GM23338 (cell line): ENCODE data around the gene TMEM250. TPM values are rescaled to one million over a fixed set of nuclear protein-coding genes. Genes with fewer than 3 reads are reported as not detected.

ENCODE experiments used
- ATAC-seq: fragments of 200-7000 bp; cut with Tn5 transposase; 3 replicates; pipeline ENCODE4 v1.9.1; 2020
- DNase-seq: peaks from one replicate; pipeline ENCODE4 v3.0.0-alpha.2; 2015; ENCODE audit warnings: low spot score
- H2AFZ ChIP-seq: fragments of 200-600 bp; sonication (generic); 2 replicates; pipeline ENCODE4 v1.8.0; 2016; ENCODE audit warnings: antibody characterized with exemption, mild to moderate bottlenecking, moderate library complexity
- H3F3A ChIP-seq: fragments of 200-600 bp; sonication (generic); replicated peaks from 2 replicates; pipeline ENCODE4 v1.8.0; 2017; ENCODE audit warnings: antibody characterized with exemption, mixed run types, low read depth
- H3K27ac ChIP-seq: fragments of 200-600 bp; sonication (generic); 2 replicates; pipeline ENCODE4 v1.6.1; 2016; ENCODE audit warnings: low read depth
- H3K27me3 ChIP-seq: fragments of 200-600 bp; sonication (generic); 2 replicates; pipeline ENCODE4 v1.8.0; 2016; ENCODE audit warnings: mild to moderate bottlenecking, mixed run types, moderate library complexity; ENCODE audit not compliant: insufficient read depth
- H3K36me3 ChIP-seq: fragments of 200-600 bp; sonication (generic); 2 replicates; pipeline ENCODE4 v1.8.0; 2016; ENCODE audit warnings: mild to moderate bottlenecking; ENCODE audit not compliant: insufficient read depth
- H3K4me1 ChIP-seq: fragments of 200-600 bp; sonication (generic); 2 replicates; pipeline ENCODE4 v1.8.0; 2016; ENCODE audit warnings: mild to moderate bottlenecking, moderate library complexity; ENCODE audit not compliant: insufficient read depth
- H3K4me2 ChIP-seq: fragments of 200-600 bp; sonication (generic); 2 replicates; pipeline ENCODE4 v1.7.1; 2017; ENCODE audit warnings: mixed run types
- H3K4me3 ChIP-seq: fragments of 200-600 bp; sonication (generic); 2 replicates; pipeline ENCODE4 v1.6.1; 2016; ENCODE audit warnings: mixed run types
- H3K79me2 ChIP-seq: fragments of 200-600 bp; sonication (generic); replicated peaks from 2 replicates; pipeline ENCODE4 v1.8.0; 2017; ENCODE audit warnings: mild to moderate bottlenecking; ENCODE audit not compliant: insufficient read depth
- H3K9me2 ChIP-seq: fragments of 200-600 bp; sonication (generic); 2 replicates; pipeline ENCODE4 v1.8.0; 2017; ENCODE audit not compliant: insufficient read depth
- H4K20me1 ChIP-seq: fragments of 200-600 bp; sonication (generic); replicated peaks from 2 replicates; pipeline ENCODE4 v1.8.0; 2017; ENCODE audit warnings: mild to moderate bottlenecking; ENCODE audit not compliant: insufficient read depth
- H3K27ac Mint-ChIP-seq: 2 replicates; pipeline ENCODE4 v1.8.0; 2020; ENCODE audit warnings: inconsistent platforms, mild to moderate bottlenecking, moderate library complexity, mixed read lengths
- H3K27me3 Mint-ChIP-seq: 3 replicates; pipeline ENCODE4 v1.8.0; 2022; ENCODE audit warnings: low read depth, mild to moderate bottlenecking, moderate library complexity, mixed read lengths, inconsistent platforms; ENCODE audit not compliant: insufficient read depth, poor library complexity
- H3K36me3 Mint-ChIP-seq: 3 replicates; pipeline ENCODE4 v1.8.0; 2021; ENCODE audit warnings: low read depth, mild to moderate bottlenecking, inconsistent platforms, moderate library complexity, mixed read lengths
- H3K4me1 Mint-ChIP-seq: 3 replicates; pipeline ENCODE4 v1.8.0; 2020; ENCODE audit warnings: mild to moderate bottlenecking, inconsistent platforms, mixed read lengths
- H3K4me3 Mint-ChIP-seq: 3 replicates; pipeline ENCODE4 v1.8.0; 2021; ENCODE audit warnings: moderate library complexity, mild to moderate bottlenecking, inconsistent platforms, mixed read lengths
- H3K9me3 Mint-ChIP-seq: 3 replicates; pipeline ENCODE4 v1.8.0; 2020; ENCODE audit warnings: moderate library complexity, mild to moderate bottlenecking, inconsistent platforms, mixed read lengths
- CREB1 ChIP-seq: fragments of 250-450 bp; sonication (Bioruptor Pico); IDR thresholded peaks from 2 replicates; pipeline ENCODE4 v1.5.0; 2020; ENCODE audit warnings: low read depth, mild to moderate bottlenecking, moderate library complexity
- EZH2 ChIP-seq: fragments of 200-600 bp; sonication (generic); IDR thresholded peaks from one replicate; pipeline ENCODE4 v1.8.0; 2017; ENCODE audit warnings: antibody characterized with exemption, mild to moderate bottlenecking, low read depth; ENCODE audit not compliant: unreplicated experiment
- EZH2phosphoT487 ChIP-seq: fragments of 200-600 bp; sonication (generic); IDR thresholded peaks from one replicate; pipeline ENCODE4 v1.8.1; 2018; ENCODE audit warnings: antibody characterized with exemption; ENCODE audit not compliant: unreplicated experiment
- JUNB ChIP-seq: IDR thresholded peaks from one replicate; pipeline ENCODE4 v1.6.1; 2016; ENCODE audit warnings: antibody characterized with exemption; ENCODE audit not compliant: unreplicated experiment
- NANOG ChIP-seq: IDR thresholded peaks from 2 replicates; pipeline ENCODE4 v1.6.1; 2016; ENCODE audit warnings: antibody characterized with exemption, borderline replicate concordance
- ZNF114 ChIP-seq: fragments of 250-450 bp; sonication (Bioruptor Pico); IDR thresholded peaks from 2 replicates; pipeline ENCODE4 v1.5.0; 2020; ENCODE audit warnings: mild to moderate bottlenecking, moderate library complexity
- ZNF331 ChIP-seq: fragments of 250-450 bp; sonication (Bioruptor Pico); IDR thresholded peaks from 2 replicates; pipeline ENCODE4 v1.5.0; 2020; ENCODE audit warnings: low read depth, mild to moderate bottlenecking, moderate library complexity
- polyA plus RNA-seq: library from polyadenylated mRNA; unstranded; fragments of >200 nt; fragmentation: Nextera tagmentation; extraction: Ambion mirVana; gene quantifications from 2 replicates; pipeline ENCODE4 v1.2.1, GENCODE V29; 2016
- total RNA-seq: library from RNA; depleted of rRNA; stranded (reverse); fragments of >200 nt; shearing (Covaris generic); gene quantifications from 2 replicates; pipeline ENCODE4 v1.2.3, GENCODE V29; 2014
- TF ChIP-seq, protein P1 (sequence below): IDR thresholded peaks from 2 replicates; pipeline ENCODE4 v1.6.1; 2016; ENCODE audit warnings: antibody characterized with exemption
- TF ChIP-seq, protein P2 (sequence below): IDR thresholded peaks from one replicate; pipeline ENCODE4 v1.6.1; 2018; ENCODE audit warnings: antibody characterized with exemption; ENCODE audit not compliant: unreplicated experiment
- TF ChIP-seq, protein P3 (sequence below), 2 experiments: fragments of 200-600 bp in 1 of 2; sonication (generic) in 1 of 2; conservative IDR thresholded peaks; 2 replicates each; pipeline versions ENCODE4 v1.5.1 to v1.6.1; 2016 to 2017; ENCODE audit warnings: antibody characterized with exemption in 2 of 2, low read depth in 2 of 2, mild to moderate bottlenecking in 2 of 2, moderate library complexity in 1 of 2

The TMEM250 gene
- total and polyA plus RNA-seq, 2 experiments from 2014 or later: 12.2 to 39.2 TPM

DNA sequence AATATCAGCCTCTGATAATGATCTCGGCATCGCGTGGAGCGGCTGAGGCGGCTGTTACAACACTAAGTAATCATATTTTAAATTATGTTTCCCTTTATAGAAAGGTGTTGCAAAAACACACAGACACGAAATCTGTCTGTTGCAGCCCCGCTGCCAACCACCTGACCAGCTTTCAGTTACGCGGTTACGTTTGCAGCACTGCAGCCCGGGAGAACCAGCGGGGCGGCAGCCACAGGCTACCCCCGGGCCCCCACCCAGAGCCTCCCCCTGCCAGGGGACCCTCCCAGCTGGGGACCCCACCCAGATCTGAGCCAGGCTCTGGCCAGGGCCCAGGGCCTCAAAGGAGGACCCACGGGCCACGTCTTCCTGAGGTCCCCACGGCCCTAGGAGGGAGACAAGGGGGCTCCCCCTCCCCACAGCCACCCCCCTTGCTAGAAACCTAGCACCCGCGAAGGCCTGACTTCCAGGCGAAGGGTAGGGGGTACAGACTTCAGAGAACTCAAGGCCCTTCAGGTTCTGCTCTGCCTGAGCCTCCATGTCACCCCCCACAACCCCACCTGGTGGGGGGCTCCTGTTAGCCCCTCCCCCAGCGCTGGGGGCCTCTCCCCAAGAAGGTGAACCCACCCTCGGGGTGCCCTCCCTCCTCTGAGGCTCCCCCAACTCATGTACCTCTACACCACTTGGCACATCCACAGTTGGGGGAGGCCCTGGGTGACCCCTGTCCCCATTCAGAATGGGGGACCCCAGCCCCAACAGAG, 29.6 kb downstream of the TMEM250 start:
- H3K27me3 Mint-ChIP-seq: peaks cover 22% of the 10 kb centered on the region
- DNase-seq (no peak), ATAC-seq (no peak)
- Histone ChIP-seq H3K9me2 (no peaks in the 10 kb centered on the region), H2AFZ (no peak overlapping the region), H3K4me2 (no peak overlapping the region), H3K36me3 (no peaks in the 10 kb centered on the region), H3F3A (peaks cover 6% of the 10 kb centered on the region; the same call in 1 of the 2 replicates), H3K79me2 (peaks cover 13% of the 10 kb centered on the region), H4K20me1 (no peaks in the 10 kb centered on the region), H3K4me3 (no peak overlapping the region), H3K4me1 (peaks cover 31% of the 10 kb centered on the region), H3K27me3 (peaks cover 10% of the 10 kb centered on the region), H3K27ac (no peak overlapping the region)
- H3K4me3 Mint-ChIP-seq: no peak overlapping the region
- peaks cover 39% of the 10 kb centered on the region for H3K4me1 Mint-ChIP-seq
- H3K36me3 Mint-ChIP-seq: no peaks in the 10 kb centered on the region
- TF ChIP-seq CREB1: no peak
- TF ChIP-seq JUNB: no peak
- TF ChIP-seq, protein P1, sequence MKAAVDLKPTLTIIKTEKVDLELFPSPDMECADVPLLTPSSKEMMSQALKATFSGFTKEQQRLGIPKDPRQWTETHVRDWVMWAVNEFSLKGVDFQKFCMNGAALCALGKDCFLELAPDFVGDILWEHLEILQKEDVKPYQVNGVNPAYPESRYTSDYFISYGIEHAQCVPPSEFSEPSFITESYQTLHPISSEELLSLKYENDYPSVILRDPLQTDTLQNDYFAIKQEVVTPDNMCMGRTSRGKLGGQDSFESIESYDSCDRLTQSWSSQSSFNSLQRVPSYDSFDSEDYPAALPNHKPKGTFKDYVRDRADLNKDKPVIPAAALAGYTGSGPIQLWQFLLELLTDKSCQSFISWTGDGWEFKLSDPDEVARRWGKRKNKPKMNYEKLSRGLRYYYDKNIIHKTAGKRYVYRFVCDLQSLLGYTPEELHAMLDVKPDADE: no peak
- no peak for TF ChIP-seq EZH2phosphoT487
- no peak for TF ChIP-seq NANOG
- TF ChIP-seq ZNF331 (CRISPR knock-in tag): no peak
- no peak for TF ChIP-seq EZH2
- no peak for TF ChIP-seq ZNF114 (CRISPR knock-in tag)
- H3K9me3 Mint-ChIP-seq: no peaks in the 10 kb centered on the region
- no peak overlapping the region for H3K27ac Mint-ChIP-seq

DNA sequence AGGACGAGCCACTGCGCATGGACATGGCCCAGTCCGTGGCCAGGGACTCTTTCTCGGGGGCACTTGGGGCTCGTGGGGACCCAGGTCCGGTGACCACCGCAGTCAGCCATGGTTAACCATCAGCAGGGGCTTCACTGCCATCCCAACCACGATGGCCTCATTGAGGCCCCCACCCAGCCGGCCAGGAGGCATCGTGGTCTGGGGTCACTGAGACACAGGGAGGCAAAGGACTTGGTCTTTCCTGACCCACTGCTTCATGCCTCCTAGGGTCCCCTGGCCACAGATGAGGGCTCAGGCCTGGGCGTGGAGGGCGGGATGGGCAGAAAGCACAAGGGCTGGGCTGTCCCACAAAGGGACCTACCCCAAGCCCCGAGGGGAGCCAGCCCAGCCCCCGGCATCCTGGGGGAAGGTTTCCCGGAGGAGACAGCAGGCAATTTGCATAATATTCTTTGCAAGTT, 30.2 kb downstream of the TMEM250 start:
- no peak overlapping the region; the same call in 2 of the 3 replicates for H3K4me3 Mint-ChIP-seq
- no peaks in the 10 kb centered on the region for H3K36me3 Mint-ChIP-seq
- no peak overlapping the region for H3K4me3 ChIP-seq
- H3K27ac ChIP-seq: no peak overlapping the region
- H3K27me3 ChIP-seq: peaks cover 4% of the 10 kb centered on the region
- H3K27ac Mint-ChIP-seq: no peak overlapping the region
- no peaks in the 10 kb centered on the region for H3K9me3 Mint-ChIP-seq
- peaks cover 17% of the 10 kb centered on the region for H3K27me3 Mint-ChIP-seq
- H3K4me1 Mint-ChIP-seq: peaks cover 38% of the 10 kb centered on the region
- peaks cover 27% of the 10 kb centered on the region for H3K4me1 ChIP-seq
- H3K4me2 ChIP-seq: no peak overlapping the region
- peaks cover 6% of the 10 kb centered on the region; the same call in 1 of the 2 replicates for H3F3A ChIP-seq
- DNase-seq (no peak), ATAC-seq (no peak)
- no peaks in the 10 kb centered on the region for H3K36me3 ChIP-seq
- no peaks in the 10 kb centered on the region for H3K9me2 ChIP-seq
- H2AFZ ChIP-seq: no peak overlapping the region
- H4K20me1 ChIP-seq: no peaks in the 10 kb centered on the region
- peaks cover 13% of the 10 kb centered on the region for H3K79me2 ChIP-seq
- TF ChIP-seq, protein P2, sequence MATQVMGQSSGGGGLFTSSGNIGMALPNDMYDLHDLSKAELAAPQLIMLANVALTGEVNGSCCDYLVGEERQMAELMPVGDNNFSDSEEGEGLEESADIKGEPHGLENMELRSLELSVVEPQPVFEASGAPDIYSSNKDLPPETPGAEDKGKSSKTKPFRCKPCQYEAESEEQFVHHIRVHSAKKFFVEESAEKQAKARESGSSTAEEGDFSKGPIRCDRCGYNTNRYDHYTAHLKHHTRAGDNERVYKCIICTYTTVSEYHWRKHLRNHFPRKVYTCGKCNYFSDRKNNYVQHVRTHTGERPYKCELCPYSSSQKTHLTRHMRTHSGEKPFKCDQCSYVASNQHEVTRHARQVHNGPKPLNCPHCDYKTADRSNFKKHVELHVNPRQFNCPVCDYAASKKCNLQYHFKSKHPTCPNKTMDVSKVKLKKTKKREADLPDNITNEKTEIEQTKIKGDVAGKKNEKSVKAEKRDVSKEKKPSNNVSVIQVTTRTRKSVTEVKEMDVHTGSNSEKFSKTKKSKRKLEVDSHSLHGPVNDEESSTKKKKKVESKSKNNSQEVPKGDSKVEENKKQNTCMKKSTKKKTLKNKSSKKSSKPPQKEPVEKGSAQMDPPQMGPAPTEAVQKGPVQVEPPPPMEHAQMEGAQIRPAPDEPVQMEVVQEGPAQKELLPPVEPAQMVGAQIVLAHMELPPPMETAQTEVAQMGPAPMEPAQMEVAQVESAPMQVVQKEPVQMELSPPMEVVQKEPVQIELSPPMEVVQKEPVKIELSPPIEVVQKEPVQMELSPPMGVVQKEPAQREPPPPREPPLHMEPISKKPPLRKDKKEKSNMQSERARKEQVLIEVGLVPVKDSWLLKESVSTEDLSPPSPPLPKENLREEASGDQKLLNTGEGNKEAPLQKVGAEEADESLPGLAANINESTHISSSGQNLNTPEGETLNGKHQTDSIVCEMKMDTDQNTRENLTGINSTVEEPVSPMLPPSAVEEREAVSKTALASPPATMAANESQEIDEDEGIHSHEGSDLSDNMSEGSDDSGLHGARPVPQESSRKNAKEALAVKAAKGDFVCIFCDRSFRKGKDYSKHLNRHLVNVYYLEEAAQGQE: no peak
- TF ChIP-seq, protein P3, sequence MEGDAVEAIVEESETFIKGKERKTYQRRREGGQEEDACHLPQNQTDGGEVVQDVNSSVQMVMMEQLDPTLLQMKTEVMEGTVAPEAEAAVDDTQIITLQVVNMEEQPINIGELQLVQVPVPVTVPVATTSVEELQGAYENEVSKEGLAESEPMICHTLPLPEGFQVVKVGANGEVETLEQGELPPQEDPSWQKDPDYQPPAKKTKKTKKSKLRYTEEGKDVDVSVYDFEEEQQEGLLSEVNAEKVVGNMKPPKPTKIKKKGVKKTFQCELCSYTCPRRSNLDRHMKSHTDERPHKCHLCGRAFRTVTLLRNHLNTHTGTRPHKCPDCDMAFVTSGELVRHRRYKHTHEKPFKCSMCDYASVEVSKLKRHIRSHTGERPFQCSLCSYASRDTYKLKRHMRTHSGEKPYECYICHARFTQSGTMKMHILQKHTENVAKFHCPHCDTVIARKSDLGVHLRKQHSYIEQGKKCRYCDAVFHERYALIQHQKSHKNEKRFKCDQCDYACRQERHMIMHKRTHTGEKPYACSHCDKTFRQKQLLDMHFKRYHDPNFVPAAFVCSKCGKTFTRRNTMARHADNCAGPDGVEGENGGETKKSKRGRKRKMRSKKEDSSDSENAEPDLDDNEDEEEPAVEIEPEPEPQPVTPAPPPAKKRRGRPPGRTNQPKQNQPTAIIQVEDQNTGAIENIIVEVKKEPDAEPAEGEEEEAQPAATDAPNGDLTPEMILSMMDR (conservative IDR thresholded peaks at IDR 0.05; ENCODE audit: low read depth in 2 of 2): no peak
- TF ChIP-seq, protein P1: no peak
- no peak for TF ChIP-seq EZH2phosphoT487
- no peak for TF ChIP-seq ZNF331 (CRISPR knock-in tag)
